Thyroid gland (tissue), 4 donors: ENCODE measurements around the gene RXYLT1. TPM values are rescaled to one million over a fixed set of nuclear protein-coding genes. Genes with fewer than 3 reads are reported as not detected.

ENCODE experiments used
- DNase-seq, 2 donors: peaks; one replicate each; pipeline ENCODE4 v3.0.0-alpha.2; 2019
- H3K27ac ChIP-seq, 3 donors: fragments of 200-600 bp; sonication (generic); 1 replicate in 2 of 3; 2 replicates in 1 of 3; pipeline ENCODE4 v1.5.1; 2016 to 2019; ENCODE audit warnings: mild to moderate bottlenecking in 1 of 3, moderate library complexity in 1 of 3
- H3K27me3 ChIP-seq: fragments of 200-600 bp; sonication (generic); one replicate; pipeline ENCODE4 v1.5.1; 2019
- H3K36me3 ChIP-seq, 2 donors: fragments of 200-600 bp; sonication (generic); one replicate each; pipeline ENCODE4 v1.5.1; 2016 to 2019
- H3K4me1 ChIP-seq, 2 donors: fragments of 200-600 bp; sonication (generic); one replicate each; pipeline ENCODE4 v1.5.1; 2017 to 2019
- H3K4me3 ChIP-seq, 3 donors: fragments of 200-600 bp; sonication (generic); replicated peaks in 1 of 3; 1 replicate in 2 of 3; 2 replicates in 1 of 3; pipeline ENCODE4 v1.5.1; 2016; ENCODE audit warnings: mild to moderate bottlenecking in 1 of 3
- H3K9me3 ChIP-seq: fragments of 200-600 bp; sonication (generic); one replicate; pipeline ENCODE4 v1.5.1; 2017
- POLR2A ChIP-seq, 2 donors: fragments of 450-650 bp; IDR thresholded peaks; one replicate each; pipeline ENCODE4 v1.6.1; 2017; ENCODE audit warnings: antibody characterized with exemption in 2 of 2, mild to moderate bottlenecking in 2 of 2, moderate library complexity in 1 of 2
- WGBS, 2 donors: methylation state at CpG; one replicate each; pipeline ENCODE4 v1.1.5; 2017; 5-methylcytosine and 5-hydroxymethylcytosine counted together
- intact Hi-C: fragments of 100-400 bp; cut with DNase I; formaldehyde crosslinking; loops from one replicate; pipeline ENCODE4 v1.15.1; 2023
- total RNA-seq, 4 donors: library from RNA; depleted of rRNA; stranded (reverse); fragments of >200 nt; gene quantifications; one replicate each; pipeline ENCODE4 v1.2.3, GENCODE V29; 2016
- TF ChIP-seq, protein P1 (sequence below), 6 experiments: fragments of 200-600 bp in 3 of 6; fragments of 450-650 bp in 3 of 6; sonication (generic) in 3 of 6; IDR thresholded peaks; one replicate each; pipeline ENCODE4 v1.5.1; 2016 to 2019; ENCODE audit warnings: antibody characterized with exemption in 6 of 6, mild to moderate bottlenecking in 2 of 6, inconsistent platforms in 1 of 6, moderate library complexity in 1 of 6

The RXYLT1 gene
- total RNA-seq, 4 donors from 2014 or later, result 11.9 to 30.0 (median 16.8) TPM

DNA sequence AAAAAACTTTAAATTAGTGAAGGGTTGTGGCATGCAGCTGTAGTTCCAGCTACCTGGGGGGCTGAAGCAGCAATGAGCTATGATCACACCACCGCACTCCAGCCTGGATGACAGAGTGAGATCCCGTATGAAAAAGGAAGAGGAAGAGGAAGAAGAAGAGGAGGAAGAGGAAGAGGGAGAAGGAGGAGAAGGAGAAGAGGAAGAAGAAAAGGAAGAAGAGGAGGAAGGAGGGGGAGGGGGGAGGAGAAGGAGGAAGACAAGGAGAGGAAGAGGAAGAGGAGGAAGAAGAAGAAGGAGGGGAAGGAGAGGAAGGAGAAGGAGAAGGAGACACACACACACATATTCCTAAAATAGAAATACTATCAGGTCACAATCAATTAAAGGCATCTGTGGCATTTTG is 32.0 kb downstream of the RXYLT1 start:
- intact Hi-C loops, result no loop called here
- Histone ChIP-seq H3K27me3 (no peaks in the 10 kb centered on the region), H3K9me3 (no peaks in the 10 kb centered on the region), H3K36me3 (no peaks in the 10 kb centered on the region), H3K27ac (no peak overlapping the region), H3K4me1 (no peaks in the 10 kb centered on the region), H3K4me3 (no peak overlapping the region)
- DNase-seq, result no peak
- TF ChIP-seq POLR2A (IDR thresholded peaks at IDR 0.05), result no peak
- TF ChIP-seq, protein P1, sequence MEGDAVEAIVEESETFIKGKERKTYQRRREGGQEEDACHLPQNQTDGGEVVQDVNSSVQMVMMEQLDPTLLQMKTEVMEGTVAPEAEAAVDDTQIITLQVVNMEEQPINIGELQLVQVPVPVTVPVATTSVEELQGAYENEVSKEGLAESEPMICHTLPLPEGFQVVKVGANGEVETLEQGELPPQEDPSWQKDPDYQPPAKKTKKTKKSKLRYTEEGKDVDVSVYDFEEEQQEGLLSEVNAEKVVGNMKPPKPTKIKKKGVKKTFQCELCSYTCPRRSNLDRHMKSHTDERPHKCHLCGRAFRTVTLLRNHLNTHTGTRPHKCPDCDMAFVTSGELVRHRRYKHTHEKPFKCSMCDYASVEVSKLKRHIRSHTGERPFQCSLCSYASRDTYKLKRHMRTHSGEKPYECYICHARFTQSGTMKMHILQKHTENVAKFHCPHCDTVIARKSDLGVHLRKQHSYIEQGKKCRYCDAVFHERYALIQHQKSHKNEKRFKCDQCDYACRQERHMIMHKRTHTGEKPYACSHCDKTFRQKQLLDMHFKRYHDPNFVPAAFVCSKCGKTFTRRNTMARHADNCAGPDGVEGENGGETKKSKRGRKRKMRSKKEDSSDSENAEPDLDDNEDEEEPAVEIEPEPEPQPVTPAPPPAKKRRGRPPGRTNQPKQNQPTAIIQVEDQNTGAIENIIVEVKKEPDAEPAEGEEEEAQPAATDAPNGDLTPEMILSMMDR (IDR thresholded peaks at IDR 0.05), result no peak
- 73 to 78% methylated on average over 2 of the region's 2 CpGs for WGBS, 2 donors

DNA sequence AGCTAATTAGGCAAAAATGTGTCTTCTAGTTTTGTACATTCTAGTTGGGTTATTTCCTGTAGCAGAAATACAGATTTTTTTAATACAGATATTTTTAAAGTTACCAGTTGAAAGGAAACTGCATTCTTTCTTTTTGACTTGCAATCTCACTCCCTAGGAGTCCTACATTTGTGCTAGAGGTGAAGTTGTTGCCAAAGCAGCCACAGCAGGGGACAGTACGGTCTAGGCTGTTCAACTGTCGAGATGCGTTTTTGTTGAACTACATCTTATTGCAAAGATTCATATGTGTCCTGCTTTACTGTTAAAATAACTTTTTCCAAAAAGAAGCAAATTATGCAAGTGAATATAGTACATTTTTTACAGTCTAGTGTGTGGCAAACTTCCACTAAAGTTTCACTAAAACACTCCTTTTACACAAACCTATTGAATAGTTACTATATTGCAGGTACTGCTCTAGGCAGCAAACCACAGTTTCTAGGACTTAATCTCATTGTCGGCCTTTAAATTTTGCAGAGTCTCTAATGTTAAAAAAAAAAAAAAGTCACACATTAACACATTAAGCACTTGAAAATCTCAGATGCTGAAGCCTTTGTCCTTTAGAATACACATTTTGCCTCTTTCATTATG is 34.5 kb downstream of the RXYLT1 start:
- intact Hi-C loops, result no loop called here
- Histone ChIP-seq H3K4me3 (no peak overlapping the region), H3K9me3 (no peaks in the 10 kb centered on the region), H3K27me3 (no peaks in the 10 kb centered on the region), H3K27ac (no peak overlapping the region), H3K4me1 (no peaks in the 10 kb centered on the region), H3K36me3 (no peaks in the 10 kb centered on the region)
- no peak for TF ChIP-seq POLR2A (IDR thresholded peaks at IDR 0.05)
- TF ChIP-seq, protein P1 (IDR thresholded peaks at IDR 0.05), result no peak
- no peak for DNase-seq
- WGBS, 2 donors, result 81 to 82% methylated on average over 4 of the region's 4 CpGs

DNA sequence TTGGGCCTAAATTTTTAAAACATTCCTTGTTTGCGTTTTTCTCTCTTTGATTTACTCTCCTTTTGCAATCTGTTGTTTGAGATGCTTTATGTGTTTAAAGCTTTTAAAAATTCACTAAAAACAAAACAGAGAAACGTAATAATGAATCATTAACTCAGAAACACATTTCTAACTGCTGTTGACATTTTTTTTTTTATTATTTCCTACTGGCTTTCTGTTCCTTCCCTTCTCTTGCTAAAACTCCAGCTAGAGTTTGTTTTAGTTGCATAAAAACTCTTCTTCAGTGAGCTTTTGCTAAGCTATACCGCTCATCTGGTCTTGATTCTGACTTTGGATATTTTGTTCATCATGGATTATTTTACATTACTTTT is 35.8 kb downstream of the RXYLT1 start:
- no peak for DNase-seq
- Histone ChIP-seq H3K4me3 (no peak overlapping the region), H3K36me3 (no peaks in the 10 kb centered on the region), H3K4me1 (no peaks in the 10 kb centered on the region), H3K27me3 (no peaks in the 10 kb centered on the region), H3K9me3 (no peaks in the 10 kb centered on the region), H3K27ac (no peak overlapping the region)
- 91 to 96% methylated on average over 3 of the region's 3 CpGs for WGBS, 2 donors
- no peak for TF ChIP-seq POLR2A (IDR thresholded peaks at IDR 0.05)
- TF ChIP-seq, protein P1 (IDR thresholded peaks at IDR 0.05), result no peak
- intact Hi-C loops, result no loop called here

DNA sequence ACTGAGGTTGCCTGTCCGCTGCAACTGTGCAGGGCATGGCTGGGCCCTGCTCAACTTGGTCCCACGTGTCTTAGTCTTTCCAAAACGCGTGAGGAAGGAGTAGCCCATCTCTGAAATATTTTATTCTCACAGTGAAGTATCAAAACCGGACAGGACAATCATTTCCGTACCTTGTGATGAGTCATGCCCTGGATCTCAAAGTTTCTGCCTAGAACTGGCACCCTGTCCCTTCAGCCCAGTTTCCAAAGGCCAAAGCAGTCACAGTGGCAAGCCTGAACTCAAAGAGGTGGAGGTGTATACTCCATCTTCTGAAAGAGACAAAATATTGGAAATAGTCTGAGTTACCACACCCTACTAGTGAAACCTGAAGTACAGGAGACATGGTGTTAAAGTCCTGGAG is 36.3 kb downstream of the RXYLT1 start:
- H3K27ac ChIP-seq, result no peak overlapping the region
- WGBS, 2 donors, result 93 to 94% methylated on average over 6 of the region's 6 CpGs
- no peaks in the 10 kb centered on the region for H3K4me1 ChIP-seq
- no peaks in the 10 kb centered on the region for H3K36me3 ChIP-seq
- no peak overlapping the region for H3K4me3 ChIP-seq
- H3K27me3 ChIP-seq, result no peaks in the 10 kb centered on the region
- no peak for TF ChIP-seq POLR2A (IDR thresholded peaks at IDR 0.05)
- TF ChIP-seq, protein P1 (IDR thresholded peaks at IDR 0.05), result no peak
- no peaks in the 10 kb centered on the region for H3K9me3 ChIP-seq
- intact Hi-C loops, result no loop called here
- DNase-seq, result no peak

DNA sequence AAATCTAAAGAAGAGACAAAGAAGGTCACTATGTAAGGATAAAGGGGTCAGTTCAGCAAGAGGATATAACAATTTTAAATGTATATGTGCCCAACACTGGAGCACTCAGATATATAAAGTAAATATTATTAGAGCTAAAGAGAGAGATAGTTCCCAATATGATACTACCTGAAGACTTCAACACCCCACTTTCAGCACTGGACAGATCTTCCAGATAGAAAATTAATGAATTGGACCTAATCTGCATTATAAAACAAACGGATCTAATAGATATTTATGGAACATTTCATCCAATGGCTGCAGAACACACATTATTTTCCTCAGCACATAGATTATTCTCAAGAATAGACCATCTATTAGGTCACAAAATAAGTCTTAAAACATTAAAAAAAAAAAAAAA is 40.7 kb downstream of the RXYLT1 start:
- WGBS, 2 donors, result 76 to 88% methylated on average over 1 of the region's 1 CpG
- intact Hi-C loops, result loop anchor here (5.0 kb wide), 1 partner anchor 437 kb away; no protein-coding TSS in a partner anchor
- TF ChIP-seq POLR2A (IDR thresholded peaks at IDR 0.05), result no peak
- TF ChIP-seq, protein P1 (IDR thresholded peaks at IDR 0.05), result no peak
- no peak overlapping the region for H3K27ac ChIP-seq
- no peaks in the 10 kb centered on the region for H3K4me1 ChIP-seq
- no peaks in the 10 kb centered on the region for H3K36me3 ChIP-seq
- no peaks in the 10 kb centered on the region for H3K9me3 ChIP-seq
- DNase-seq, result no peak
- H3K4me3 ChIP-seq, result no peak overlapping the region
- no peaks in the 10 kb centered on the region for H3K27me3 ChIP-seq
